Epidermal melanocyte (primary cell): ENCODE data around the gene TBX6.

Experiments
- DNase-seq: peaks from one replicate; pipeline ENCODE4 v3.0.0; 2011; ENCODE audit warnings: low spot score; ENCODE audit not compliant: insufficient read length

The TBX6 gene

GRCh38 chr16:30040221-30040620 is 51.5 kb downstream of the TBX6 start:
- no peak for DNase-seq
